ACC112 (cell line): ENCODE data around the gene GARIN5A.

Experiments used
- H2AFZ ChIP-seq: fragments of 200-600 bp; sonication (generic); one replicate; pipeline ENCODE4 v1.6.0; 2017; ENCODE audit warnings: antibody characterized with exemption, low read length; ENCODE audit not compliant: unreplicated experiment
- H3K27ac ChIP-seq: fragments of 200-600 bp; sonication (generic); 2 replicates; pipeline ENCODE4 v1.5.1; 2014; ENCODE audit warnings: low read depth, mild to moderate bottlenecking, antibody characterized with exemption, low read length, moderate library complexity
- H3K27me3 ChIP-seq: fragments of 200-600 bp; sonication (generic); 2 replicates; pipeline ENCODE4 v1.6.1; 2014; ENCODE audit warnings: mild to moderate bottlenecking, antibody characterized with exemption, low read length, moderate library complexity, mixed read lengths; ENCODE audit not compliant: insufficient read depth
- H3K36me3 ChIP-seq: fragments of 200-600 bp; sonication (generic); 2 replicates; pipeline ENCODE4 v1.6.1; 2016; ENCODE audit warnings: mild to moderate bottlenecking, antibody characterized with exemption, low read length, moderate library complexity, mixed read lengths; ENCODE audit not compliant: insufficient read depth
- H3K4me1 ChIP-seq: fragments of 200-600 bp; sonication (generic); one replicate; pipeline ENCODE4 v1.6.1; 2016; ENCODE audit warnings: low read length, mixed read lengths; ENCODE audit not compliant: insufficient read depth, unreplicated experiment, control insufficient read depth
- H3K4me3 ChIP-seq: fragments of 200-600 bp; sonication (generic); 2 replicates; pipeline ENCODE4 v1.5.1; 2014; ENCODE audit warnings: mild to moderate bottlenecking, low read depth, low read length
- H3K79me2 ChIP-seq: fragments of 200-600 bp; sonication (generic); one replicate; pipeline ENCODE4 v1.6.0; 2016; ENCODE audit warnings: low read length; ENCODE audit not compliant: control insufficient read depth, unreplicated experiment, insufficient read depth

GARIN5A gene

GRCh38 chr19:50496189-50497021 lies 19.8 kb upstream of the GARIN5A start:
- peaks cover 21% of the 10 kb centered on the region for H3K27me3 ChIP-seq
- no peaks in the 10 kb centered on the region for H3K79me2 ChIP-seq
- H3K36me3 ChIP-seq: no peaks in the 10 kb centered on the region
- no peaks in the 10 kb centered on the region for H3K4me1 ChIP-seq
- no peak overlapping the region for H3K4me3 ChIP-seq
- H2AFZ ChIP-seq: no peak overlapping the region
- no peak overlapping the region for H3K27ac ChIP-seq

DNA sequence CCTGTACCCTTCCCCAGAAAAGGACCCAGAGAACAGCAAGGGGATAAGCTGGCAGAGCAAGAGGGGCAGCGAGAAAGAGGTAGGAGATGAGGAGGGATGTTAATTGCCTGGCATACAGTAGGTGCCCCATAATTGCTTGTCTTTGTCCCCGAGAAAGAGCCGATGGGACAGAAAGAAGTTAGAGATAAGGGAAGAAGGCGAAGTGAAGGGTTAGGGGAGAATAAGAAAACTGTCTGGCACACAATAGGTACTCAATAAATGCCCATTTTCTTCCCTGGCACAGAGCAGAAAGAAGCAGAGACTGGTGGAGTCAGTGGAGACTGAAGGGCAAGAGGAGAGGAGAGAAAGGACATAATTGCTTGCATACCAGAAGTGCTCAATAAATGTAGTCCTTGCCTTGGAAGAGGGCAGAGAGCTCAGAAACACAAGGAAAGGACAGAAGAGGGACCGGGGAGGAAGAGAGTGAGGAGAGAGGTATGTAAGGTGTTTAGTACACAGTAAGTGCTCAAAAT lies 18.4 kb upstream of the GARIN5A start:
- Histone ChIP-seq H3K27ac (no peak overlapping the region), H3K27me3 (peaks cover 32% of the 10 kb centered on the region), H3K79me2 (no peaks in the 10 kb centered on the region), H3K36me3 (no peaks in the 10 kb centered on the region), H2AFZ (no peak overlapping the region), H3K4me3 (no peak overlapping the region), H3K4me1 (no peaks in the 10 kb centered on the region)

- no peaks in the 10 kb centered on the region for H3K36me3 ChIP-seq
- H3K27me3 ChIP-seq: peaks cover 35% of the 10 kb centered on the region
- H3K79me2 ChIP-seq: no peaks in the 10 kb centered on the region
- no peak overlapping the region for H3K4me3 ChIP-seq
- no peak overlapping the region for H3K27ac ChIP-seq
- no peak overlapping the region for H2AFZ ChIP-seq
- H3K4me1 ChIP-seq: no peaks in the 10 kb centered on the region
Observed at GRCh38 chr19:50494186-50495019, 17.8 kb upstream of the GARIN5A start.

- H3K27ac ChIP-seq: no peak overlapping the region
- no peaks in the 10 kb centered on the region for H3K4me1 ChIP-seq
- H3K36me3 ChIP-seq: no peaks in the 10 kb centered on the region
- peaks cover 44% of the 10 kb centered on the region for H3K27me3 ChIP-seq
- H3K4me3 ChIP-seq: no peak overlapping the region
- no peaks in the 10 kb centered on the region for H3K79me2 ChIP-seq
- no peak overlapping the region for H2AFZ ChIP-seq
Observed at GRCh38 chr19:50493171-50493570, 16.5 kb upstream of the GARIN5A start.

GRCh38 chr19:50492303-50493052 lies 15.8 kb upstream of the GARIN5A start:
- Histone ChIP-seq H3K79me2 (no peaks in the 10 kb centered on the region), H3K4me1 (no peaks in the 10 kb centered on the region), H3K4me3 (no peak overlapping the region), H3K27me3 (peaks cover 41% of the 10 kb centered on the region), H3K36me3 (no peaks in the 10 kb centered on the region), H3K27ac (no peak overlapping the region), H2AFZ (no peak overlapping the region)

- H2AFZ ChIP-seq: no peak overlapping the region
- no peaks in the 10 kb centered on the region for H3K4me1 ChIP-seq
- H3K27me3 ChIP-seq: peaks cover 49% of the 10 kb centered on the region
- H3K4me3 ChIP-seq: no peak overlapping the region
- H3K36me3 ChIP-seq: 0 out of 2 replicates have a peak, but pooled peaks cover 4% of the 10 kb centered on the region
- H3K79me2 ChIP-seq: no peaks in the 10 kb centered on the region
- no peak overlapping the region for H3K27ac ChIP-seq
Observed at GRCh38 chr19:50490991-50491472, 14.4 kb upstream of the GARIN5A start.

- no peak overlapping the region for H3K4me3 ChIP-seq
- no peak overlapping the region for H2AFZ ChIP-seq
- 0 out of 2 replicates have a peak, but pooled peaks cover 4% of the 10 kb centered on the region for H3K36me3 ChIP-seq
- H3K79me2 ChIP-seq: no peaks in the 10 kb centered on the region
- H3K4me1 ChIP-seq: no peaks in the 10 kb centered on the region
- H3K27me3 ChIP-seq: peaks cover 49% of the 10 kb centered on the region
- H3K27ac ChIP-seq: no peak overlapping the region
Observed at GRCh38 chr19:50490411-50490811, 13.8 kb upstream of the GARIN5A start.

DNA sequence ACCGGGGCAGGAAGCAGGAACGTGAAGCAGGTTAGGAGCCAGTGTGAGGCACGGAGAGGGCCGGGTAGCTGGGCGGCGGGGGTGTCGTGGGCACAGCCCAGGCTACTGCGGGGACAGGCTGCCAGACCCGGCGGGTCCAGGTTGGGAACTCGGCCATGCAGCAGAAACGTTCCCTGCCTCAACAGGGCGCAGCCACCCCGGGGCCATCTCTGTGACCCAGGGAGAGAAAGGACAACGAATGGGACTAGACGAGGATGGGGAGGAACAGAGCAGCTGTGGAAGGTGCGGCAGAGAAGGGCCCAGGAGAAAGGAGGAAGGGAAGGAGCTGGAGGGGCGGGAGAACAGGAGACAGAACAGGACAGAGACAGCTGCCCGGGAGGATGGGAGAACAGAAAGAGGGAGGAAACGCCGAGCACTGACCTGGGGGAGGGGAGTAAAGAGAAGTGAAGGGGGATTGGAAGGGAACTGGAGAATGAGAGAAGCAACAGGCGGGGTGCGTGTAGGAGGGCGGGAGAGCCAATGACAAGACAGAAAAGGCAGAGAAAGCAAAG lies 12.9 kb upstream of the GARIN5A start:
- H3K27me3 ChIP-seq: peaks cover 47% of the 10 kb centered on the region
- no peak overlapping the region for H3K4me3 ChIP-seq
- H3K4me1 ChIP-seq: no peaks in the 10 kb centered on the region
- H3K79me2 ChIP-seq: no peaks in the 10 kb centered on the region
- no peak overlapping the region for H3K27ac ChIP-seq
- 0 out of 2 replicates have a peak, but pooled peaks cover 4% of the 10 kb centered on the region for H3K36me3 ChIP-seq
- H2AFZ ChIP-seq: no peak overlapping the region

- Histone ChIP-seq H3K79me2 (no peaks in the 10 kb centered on the region), H3K27ac (no peak overlapping the region), H3K27me3 (peaks cover 43% of the 10 kb centered on the region), H3K36me3 (0 out of 2 replicates have a peak, but pooled peaks cover 4% of the 10 kb centered on the region), H3K4me3 (no peak overlapping the region), H3K4me1 (no peaks in the 10 kb centered on the region), H2AFZ (no peak overlapping the region)
Observed at GRCh38 chr19:50488389-50489194, 11.9 kb upstream of the GARIN5A start.
